K562 (cell line): ENCODE measurements around the gene LBHD1. TPM values are rescaled to one million over a fixed set of nuclear protein-coding genes. Genes with fewer than 3 reads are reported as not detected.
A peak's percentile ranks its signal among the peaks of the same experiment; 100 is the strongest.

Experiments
- AFF1 ChIP-seq, 2 experiments: fragments of 450-650 bp; IDR thresholded peaks; 2 replicates each; pipeline ENCODE4 v1.6.1; 2018; ENCODE audit warnings: mild to moderate bottlenecking in 2 of 2, low read depth in 1 of 2; ENCODE audit not compliant: partially characterized antibody in 2 of 2
- ARID3A ChIP-seq: IDR thresholded peaks from 2 replicates; pipeline ENCODE4 v1.6.1; 2012; ENCODE audit warnings: low read depth, low read length, improper control_type of control experiment, borderline replicate concordance
- CBX8 ChIP-seq: fragments of 200-600 bp; sonication (generic); IDR thresholded peaks from 2 replicates; pipeline ENCODE4 v1.6.1; 2012; ENCODE audit warnings: borderline replicate concordance, mixed run types, low read depth, mild to moderate bottlenecking, moderate library complexity, mixed read lengths, low read length, control low read depth, inconsistent platforms; ENCODE audit not compliant: poor library complexity, severe bottlenecking; ENCODE audit errors: extremely low read depth
- CREM ChIP-seq: IDR thresholded peaks from 2 replicates; pipeline ENCODE4 v1.6.1; 2014; ENCODE audit warnings: antibody characterized with exemption, low read depth
- ETV6 ChIP-seq, 3 experiments: fragments of 150-350 bp in 1 of 3; sonication (generic) in 1 of 3; formaldehyde crosslinking in 1 of 3; IDR thresholded peaks; 2 replicates each; pipeline versions ENCODE4 v1.6.1 to v1.8.0; 2014 to 2022; ENCODE audit warnings: borderline replicate concordance in 2 of 3, low read depth in 2 of 3, antibody characterized with exemption in 1 of 3, low read length in 1 of 3, mild to moderate bottlenecking in 1 of 3, missing genetic modification reagents in 1 of 3
- FUS ChIP-seq: fragments of 200-400 bp; formaldehyde crosslinking; optimal IDR thresholded peaks from 2 replicates; pipeline ENCODE3; 2017; ENCODE audit warnings: low read depth, low read length
- NONO ChIP-seq, 2 experiments: fragments of 200-400 bp in 1 of 2; fragments of 450-650 bp in 1 of 2; formaldehyde crosslinking in 1 of 2; IDR thresholded peaks; 2 replicates each; pipeline ENCODE4 v1.6.1; 2017; ENCODE audit warnings: low read depth in 2 of 2, mild to moderate bottlenecking in 2 of 2, moderate library complexity in 2 of 2, low read length in 1 of 2
- POU5F1 ChIP-seq: fragments of 150-350 bp; IDR thresholded peaks from 2 replicates; pipeline ENCODE4 v1.6.1; 2014; ENCODE audit warnings: borderline replicate concordance, low read length, low read depth, mild to moderate bottlenecking; ENCODE audit not compliant: partially characterized antibody
- RNF2 ChIP-seq: sonication (generic); IDR thresholded peaks from 2 replicates; pipeline ENCODE4 v1.6.1; 2016
- ZC3H8 ChIP-seq: fragments of 450-650 bp; IDR thresholded peaks from 2 replicates; pipeline ENCODE4 v1.6.1; 2017
- ZFX ChIP-seq: sonication (generic); formaldehyde crosslinking; IDR thresholded peaks from 2 replicates; pipeline ENCODE4 v1.8.0; 2022; ENCODE audit warnings: mild to moderate bottlenecking, missing genetic modification reagents, moderate library complexity
- ZNF121 ChIP-seq: sonication (generic); formaldehyde crosslinking; conservative IDR thresholded peaks from 2 replicates; pipeline ENCODE4 v1.8.0; 2022; ENCODE audit warnings: missing genetic modification reagents
- ZNF124 ChIP-seq: sonication (generic); formaldehyde crosslinking; IDR thresholded peaks from 2 replicates; pipeline ENCODE4 v1.8.1; 2022; ENCODE audit warnings: missing genetic modification reagents
- ZNF174 ChIP-seq: fragments of 250-450 bp; sonication (Bioruptor Pico); IDR thresholded peaks from 2 replicates; pipeline ENCODE4 v1.4.0; 2020; ENCODE audit warnings: mild to moderate bottlenecking
- ZNF436 ChIP-seq: fragments of 250-450, 450-650 bp; sonication (Bioruptor Pico); formaldehyde crosslinking; IDR thresholded peaks from 2 replicates; pipeline ENCODE4 v1.7.0; 2020; ENCODE audit warnings: mild to moderate bottlenecking
- ZNF75A ChIP-seq: fragments of 450-650 bp; formaldehyde crosslinking; IDR thresholded peaks from 2 replicates; pipeline ENCODE4 v1.4.0; 2020; ENCODE audit warnings: mild to moderate bottlenecking
- polyA plus RNA-seq, 8 experiments: library from polyadenylated mRNA; depleted of rRNA in 4 of 8; stranded (reverse) in 5 of 8; unstranded in 3 of 8; fragments of >200 nt; fragmentation: Nextera tagmentation in 2 of 8; fragmentation: Illumina TruSeq in 1 of 8; extraction: Ambion mirVana in 2 of 8; extraction: Trizol in 1 of 8; gene quantifications; 2 replicates each; pipeline versions ENCODE4 v1.2.1 to v1.2.3, GENCODE V29; 2011 to 2014; ENCODE audit warnings: inconsistent platforms in 1 of 8, missing spikeins in 1 of 8
- total RNA-seq, 7 experiments: library from RNA; depleted of rRNA in 6 of 7; stranded (reverse); fragments of >200 nt in 6 of 7; fragmentation: Illumina TruSeq in 2 of 7; extraction: Trizol in 2 of 7; gene quantifications; 2 replicates each; pipeline versions ENCODE4 v1.2.1 to v1.2.3, GENCODE V29; 2011 to 2021; ENCODE audit warnings: low replicate concordance in 1 of 7
- TF ChIP-seq, protein P1 (sequence below): fragments of 250-450 bp; sonication (Bioruptor Pico); IDR thresholded peaks from 2 replicates; pipeline ENCODE4 v1.5.0; 2021; ENCODE audit warnings: mild to moderate bottlenecking, borderline replicate concordance

LBHD1 gene
- total and polyA plus RNA-seq, 9 of the 15 experiments (the other 6 are each of a cell fraction or from before 2014, with no cell fraction given) = 2.6 to 28.0 (median 12.5) TPM

- no peak for TF ChIP-seq AFF1 (IDR thresholded peaks at IDR 0.05; ENCODE audit: low read depth in 1 of 2, partially characterized antibody in 2 of 2)
- peak; percentile 49; the same call in 1 of the 2 replicates for TF ChIP-seq RNF2
- no peak for TF ChIP-seq FUS
- TF ChIP-seq POU5F1 = no peak
- TF ChIP-seq ZC3H8 = no peak
- TF ChIP-seq, protein P1, sequence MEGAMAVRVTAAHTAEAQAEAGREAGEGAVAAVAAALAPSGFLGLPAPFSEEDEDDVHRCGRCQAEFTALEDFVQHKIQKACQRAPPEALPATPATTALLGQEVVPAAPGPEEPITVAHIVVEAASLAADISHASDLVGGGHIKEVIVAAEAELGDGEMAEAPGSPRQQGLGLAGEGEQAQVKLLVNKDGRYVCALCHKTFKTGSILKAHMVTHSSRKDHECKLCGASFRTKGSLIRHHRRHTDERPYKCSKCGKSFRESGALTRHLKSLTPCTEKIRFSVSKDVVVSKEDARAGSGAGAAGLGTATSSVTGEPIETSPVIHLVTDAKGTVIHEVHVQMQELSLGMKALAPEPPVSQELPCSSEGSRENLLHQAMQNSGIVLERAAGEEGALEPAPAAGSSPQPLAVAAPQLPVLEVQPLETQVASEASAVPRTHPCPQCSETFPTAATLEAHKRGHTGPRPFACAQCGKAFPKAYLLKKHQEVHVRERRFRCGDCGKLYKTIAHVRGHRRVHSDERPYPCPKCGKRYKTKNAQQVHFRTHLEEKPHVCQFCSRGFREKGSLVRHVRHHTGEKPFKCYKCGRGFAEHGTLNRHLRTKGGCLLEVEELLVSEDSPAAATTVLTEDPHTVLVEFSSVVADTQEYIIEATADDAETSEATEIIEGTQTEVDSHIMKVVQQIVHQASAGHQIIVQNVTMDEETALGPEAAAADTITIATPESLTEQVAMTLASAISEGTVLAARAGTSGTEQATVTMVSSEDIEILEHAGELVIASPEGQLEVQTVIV (CRISPR knock-in tag) = 0 out of 2 replicates have a peak, but pooled peaks have one; percentile 65
- TF ChIP-seq NONO (IDR thresholded peaks at IDR 0.05; ENCODE audit: low read depth in 2 of 2, low read length in 1 of 2) = peak; percentile 63 to 90; a peak in 3 of 4 replicates
- peak; percentile 81 for TF ChIP-seq ZFX
- no peak for TF ChIP-seq ETV6 (IDR thresholded peaks at IDR 0.05; ENCODE audit: borderline replicate concordance in 1 of 2, low read depth in 2 of 2, low read length in 1 of 2)
- TF ChIP-seq ETV6 (CRISPR knock-in tag; IDR thresholded peaks at IDR 0.05; ENCODE audit: borderline replicate concordance) = no peak
- TF ChIP-seq ZNF124 (CRISPR knock-in tag) = no peak
- TF ChIP-seq ARID3A = no peak
- TF ChIP-seq ZNF121 (CRISPR knock-in tag) = no peak
- TF ChIP-seq CREM = peak; percentile 48
- no peak for TF ChIP-seq ZNF75A
- peak; percentile 72; the same call in 1 of the 2 replicates for TF ChIP-seq ZNF436 (CRISPR knock-in tag)
- no peak for TF ChIP-seq CBX8
- no peak for TF ChIP-seq ZNF174 (CRISPR knock-in tag)
Observed at GRCh38 chr11:62665075-62665598, 6.9 kb downstream of the LBHD1 start, which contains the start of the genes C11orf98 and CSKMT (continued).
